Measurements from ENCODE around the gene FRMD4B. TPM values are rescaled to one million over a fixed set of nuclear protein-coding genes. Genes with fewer than 3 reads are reported as not detected.

Gene FRMD4B
- polyA plus RNA-seq, 2 of the 4 experiments (the other 2 are of a cell fraction), result 0.92 to 5.9 TPM

GRCh38 chr3:69378112-69378802 is 7.6 kb downstream of the FRMD4B start:
- Histone ChIP-seq H3K9me3 (no peaks in the 10 kb centered on the region), H3K27ac (no peak overlapping the region), H3K4me1 (no peaks in the 10 kb centered on the region), H3K4me2 (no peak overlapping the region), H3K4me3 (no peak overlapping the region)
- ChIA-PET POLR2A (no interaction called here), CTCF (no interaction called here)
- 39% methylated on average over 3 of the region's 3 CpGs for WGBS (ENCODE audit: missing lambda C conversion rate)
- FAIRE-seq, result no peak
- no peak for ATAC-seq
- TF ChIP-seq ATOH8 (CRISPR knock-in tag; IDR thresholded peaks at IDR 0.05; ENCODE audit: low read depth), result no peak
- TF ChIP-seq REST (IDR thresholded peaks at IDR 0.05), result no peak
- no peak for TF ChIP-seq ZSCAN20 (CRISPR knock-in tag; IDR thresholded peaks at IDR 0.05)
- no peak for TF ChIP-seq RAD21 (conservative IDR thresholded peaks at IDR 0.05 in 1 of 2, IDR thresholded peaks at IDR 0.05 in 1 of 2)
- TF ChIP-seq FOSB (CRISPR knock-in tag; IDR thresholded peaks at IDR 0.05), result no peak
- TF ChIP-seq NFE2L2 (conservative IDR thresholded peaks at IDR 0.05; ENCODE audit: low read length), result no peak
- no peak for TF ChIP-seq CTCF (IDR thresholded peaks at IDR 0.05)
- no peak for TF ChIP-seq ESRRA (IDR thresholded peaks at IDR 0.05; ENCODE audit: borderline replicate concordance, low read length)
- TF ChIP-seq JUN (IDR thresholded peaks at IDR 0.05), result no peak
- no peak for TF ChIP-seq KDM1A (IDR thresholded peaks at IDR 0.05; ENCODE audit: low read depth)
- TF ChIP-seq RFX5 (IDR thresholded peaks at IDR 0.05), result no peak
- DNase-seq (ENCODE audit: low read depth in 1 of 2, low spot score in 1 of 2), result no peak

GRCh38 chr3:69377262-69377661 is 8.6 kb downstream of the FRMD4B start:
- no peak overlapping the region for H3K4me3 ChIP-seq
- ChIA-PET POLR2A (no interaction called here), CTCF (interaction anchor here (0.6 to 1.7 kb wide), 3 partner anchors 8 to 341 kb away, joined by 3 read pairs; partner anchors contain the start of gene FRMD4B)
- H3K4me2 ChIP-seq, result no peak overlapping the region
- H3K9me3 ChIP-seq, result no peaks in the 10 kb centered on the region
- no peak for DNase-seq (ENCODE audit: low read depth in 1 of 2, low spot score in 1 of 2)
- 48% methylated on average over 3 of the region's 3 CpGs for WGBS (ENCODE audit: missing lambda C conversion rate)
- no peak for FAIRE-seq
- TF ChIP-seq BHLHE40 (IDR thresholded peaks at IDR 0.05; ENCODE audit: low read depth, low read length) (no peak), FOXS1 (CRISPR knock-in tag; IDR thresholded peaks at IDR 0.05) (no peak), HOXB13 (CRISPR knock-in tag; IDR thresholded peaks at IDR 0.05; ENCODE audit: low read depth) (no peak), NFE2L2 (conservative IDR thresholded peaks at IDR 0.05; ENCODE audit: low read length) (no peak), CTCF (IDR thresholded peaks at IDR 0.05) (no peak), GATA3 (IDR thresholded peaks at IDR 0.05; ENCODE audit: borderline replicate concordance) (no peak), EHF (CRISPR knock-in tag; IDR thresholded peaks at IDR 0.05) (no peak), NPAS2 (CRISPR knock-in tag; IDR thresholded peaks at IDR 0.05; ENCODE audit: borderline replicate concordance) (no peak)
- no peaks in the 10 kb centered on the region for H3K4me1 ChIP-seq
- no peak overlapping the region for H3K27ac ChIP-seq
- ATAC-seq, result no peak

Measured in A549 (cell line).